ENCODE results near the gene TMEM270.
"Not testable (repeated sequence)": the region's sequence is repeated elsewhere in the genome, so short reads cannot be mapped to it uniquely, and the experiment has no call there.

Gene TMEM270

GRCh38 chr7:73833251-73833919, 27.6 kb upstream of the TMEM270 start:
- no peak for DNase-seq

GRCh38 chr7:73834626-73835191, 26.2 kb upstream of the TMEM270 start:
- DNase-seq = no peak

- not testable (repeated sequence) for DNase-seq
Measured at GRCh38 chr7:73837167-73837566, 23.8 kb upstream of the TMEM270 start.

- DNase-seq = no peak
Measured at GRCh38 chr7:73838642-73839041, 22.3 kb upstream of the TMEM270 start.

GRCh38 chr7:73839290-73839689, 21.7 kb upstream of the TMEM270 start:
- no peak for DNase-seq

GRCh38 chr7:73839743-73840714, 20.9 kb upstream of the TMEM270 start:
- DNase-seq = no peak

GRCh38 chr7:73840715-73841379, 20.1 kb upstream of the TMEM270 start:
- DNase-seq = no peak

GRCh38 chr7:73841689-73842066, 19.3 kb upstream of the TMEM270 start:
- DNase-seq = no peak

- peak; percentile 67 for DNase-seq
Measured at GRCh38 chr7:73842067-73842976, 18.6 kb upstream of the TMEM270 start, which contains the start of gene METTL27. Gene METTL27, minus strand, starts transcription at chr7:73842516. Its CDS starts 376 bp downstream, at chr7:73842140.

GRCh38 chr7:73844131-73844547, 16.8 kb upstream of the TMEM270 start:
- no peak for DNase-seq

- DNase-seq = no peak
Measured at GRCh38 chr7:73844848-73845460, 16.0 kb upstream of the TMEM270 start.

- not testable (repeated sequence) for DNase-seq
Measured at GRCh38 chr7:73845701-73846195, 15.2 kb upstream of the TMEM270 start.

- DNase-seq = no peak
Measured at GRCh38 chr7:73847941-73848723, 12.8 kb upstream of the TMEM270 start.

GRCh38 chr7:73850781-73851207, 10.2 kb upstream of the TMEM270 start:
- DNase-seq = no peak

GRCh38 chr7:73851410-73852338, 9.3 kb upstream of the TMEM270 start:
- no peak for DNase-seq

- no peak for DNase-seq
Measured at GRCh38 chr7:73852500-73852899, 8.5 kb upstream of the TMEM270 start.

GRCh38 chr7:73856941-73857340, 4.0 kb upstream of the TMEM270 start:
- DNase-seq = no peak

- DNase-seq = no peak
Measured at GRCh38 chr7:73858807-73859206, 2.2 kb upstream of the TMEM270 start.

- no peak for DNase-seq
Measured at GRCh38 chr7:73861305-73861704, 346 bp downstream of the TMEM270 start.

Data from NCI-H1417 treated with DMSO at 0.1 percent for 48 hours (cell line).